ENCODE measurements around the gene EN2. TPM values are rescaled to one million over a fixed set of nuclear protein-coding genes. Genes with fewer than 3 reads are reported as not detected.

The EN2 gene
- total RNA-seq, 1 donor from 2014 or later = 7.2 TPM

- Mint-ChIP-seq H3K36me3 (ENCODE audit: low read depth) (no peaks in the 10 kb centered on the region), H3K9me3 (no peaks in the 10 kb centered on the region), H3K27me3 (ENCODE audit: low read depth) (peaks cover 98% of the 10 kb centered on the region), H3K27ac (ENCODE audit: unreplicated experiment) (no peak overlapping the region), H3K4me3 (no peak overlapping the region), H3K4me1 (peaks cover 25% of the 10 kb centered on the region)
- no peak for DNase-seq (ENCODE audit: low read depth, low spot score)
- TF ChIP-seq CTCF (conservative IDR thresholded peaks at IDR 0.05) = no peak
These were observed 47.5 kb downstream of the EN2 start for GRCh38 chr7:155505422-155505793.

GRCh38 chr7:155506854-155507337 is 49.0 kb downstream of the EN2 start:
- Mint-ChIP-seq H3K9me3 (no peaks in the 10 kb centered on the region), H3K36me3 (ENCODE audit: low read depth) (no peaks in the 10 kb centered on the region), H3K4me1 (peaks cover 38% of the 10 kb centered on the region), H3K27ac (ENCODE audit: unreplicated experiment) (no peak overlapping the region), H3K27me3 (ENCODE audit: low read depth) (peaks cover 98% of the 10 kb centered on the region), H3K4me3 (peak overlapping the region; percentile 23)
- DNase-seq (ENCODE audit: low read depth, low spot score) = peak; percentile 35
- TF ChIP-seq CTCF (conservative IDR thresholded peaks at IDR 0.05) = no peak

- H3K9me3 Mint-ChIP-seq = no peaks in the 10 kb centered on the region
- DNase-seq (ENCODE audit: low read depth, low spot score) = no peak
- H3K4me1 Mint-ChIP-seq = peaks cover 45% of the 10 kb centered on the region
- H3K36me3 Mint-ChIP-seq (ENCODE audit: low read depth) = no peaks in the 10 kb centered on the region
- H3K27ac Mint-ChIP-seq (ENCODE audit: unreplicated experiment) = no peak overlapping the region
- H3K27me3 Mint-ChIP-seq (ENCODE audit: low read depth) = peaks cover 98% of the 10 kb centered on the region
- H3K4me3 Mint-ChIP-seq = no peak overlapping the region
- no peak for TF ChIP-seq CTCF (conservative IDR thresholded peaks at IDR 0.05)
These were observed 49.6 kb downstream of the EN2 start for GRCh38 chr7:155507576-155507975.

GRCh38 chr7:155508376-155509358 is 50.7 kb downstream of the EN2 start:
- no peak for DNase-seq (ENCODE audit: low read depth, low spot score)
- H3K9me3 Mint-ChIP-seq = no peaks in the 10 kb centered on the region
- H3K4me1 Mint-ChIP-seq = peaks cover 46% of the 10 kb centered on the region
- H3K27me3 Mint-ChIP-seq (ENCODE audit: low read depth) = peaks cover 98% of the 10 kb centered on the region
- no peaks in the 10 kb centered on the region for H3K36me3 Mint-ChIP-seq (ENCODE audit: low read depth)
- peak overlapping the region; percentile 82 for H3K4me3 Mint-ChIP-seq
- no peak for TF ChIP-seq CTCF (conservative IDR thresholded peaks at IDR 0.05)
- H3K27ac Mint-ChIP-seq (ENCODE audit: unreplicated experiment) = no peak overlapping the region

- Mint-ChIP-seq H3K4me3 (peak overlapping the region; percentile 82), H3K4me1 (peaks cover 46% of the 10 kb centered on the region), H3K9me3 (no peaks in the 10 kb centered on the region), H3K27ac (ENCODE audit: unreplicated experiment) (no peak overlapping the region), H3K27me3 (ENCODE audit: low read depth) (peaks cover 98% of the 10 kb centered on the region), H3K36me3 (ENCODE audit: low read depth) (no peaks in the 10 kb centered on the region)
- no peak for TF ChIP-seq CTCF (conservative IDR thresholded peaks at IDR 0.05)
- no peak for DNase-seq (ENCODE audit: low read depth, low spot score)
These were observed 51.4 kb downstream of the EN2 start for GRCh38 chr7:155509359-155509724.

Data from neural crest cell (in vitro differentiated cells).